Measurements from ENCODE around the gene KLRF1. TPM values are rescaled to one million over a fixed set of nuclear protein-coding genes. Genes with fewer than 3 reads are reported as not detected.

The KLRF1 gene
- total RNA-seq, 1 donor from 2014 or later: not detected

DNA sequence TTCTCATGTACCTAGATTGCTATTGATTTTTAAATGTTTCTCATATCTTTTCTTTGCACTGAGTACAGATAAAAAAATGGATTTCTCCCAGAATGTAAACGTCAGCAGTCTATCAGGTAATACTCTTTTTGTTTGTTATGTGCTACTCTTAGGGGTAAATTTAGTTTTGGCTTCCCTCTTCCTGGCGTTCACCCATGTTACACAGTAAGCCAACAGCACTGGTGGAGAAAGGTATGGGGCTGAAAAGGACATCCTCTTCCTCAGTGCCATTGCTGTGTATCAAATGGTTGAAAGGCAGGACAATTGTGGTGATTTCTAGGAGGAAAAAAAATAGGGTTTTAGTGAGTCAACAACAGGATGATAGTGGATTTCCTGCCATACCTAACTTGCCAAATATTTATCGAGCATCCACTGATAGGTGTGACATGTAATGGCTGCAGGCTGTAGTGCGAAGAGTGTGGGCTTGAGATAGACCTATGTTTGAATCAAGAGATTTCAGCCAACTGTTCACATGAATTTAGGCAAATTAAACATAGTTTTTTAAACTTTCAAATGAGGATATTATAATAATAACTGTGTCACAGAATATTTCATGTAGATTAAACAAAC, 61.5 kb downstream of the KLRF1 start:
- Histone ChIP-seq H3K36me3 (ENCODE audit: control insufficient read depth, insufficient read depth, low read length) (no peaks in the 10 kb centered on the region), H3K27me3 (ENCODE audit: control insufficient read depth, insufficient read depth, low read length) (no peaks in the 10 kb centered on the region), H3K4me3 (ENCODE audit: low read depth, low read length) (no peak overlapping the region)
- FAIRE-seq (no peak), DNase-seq (ENCODE audit: low read depth) (peak; percentile 66)
- TF ChIP-seq, protein P1, sequence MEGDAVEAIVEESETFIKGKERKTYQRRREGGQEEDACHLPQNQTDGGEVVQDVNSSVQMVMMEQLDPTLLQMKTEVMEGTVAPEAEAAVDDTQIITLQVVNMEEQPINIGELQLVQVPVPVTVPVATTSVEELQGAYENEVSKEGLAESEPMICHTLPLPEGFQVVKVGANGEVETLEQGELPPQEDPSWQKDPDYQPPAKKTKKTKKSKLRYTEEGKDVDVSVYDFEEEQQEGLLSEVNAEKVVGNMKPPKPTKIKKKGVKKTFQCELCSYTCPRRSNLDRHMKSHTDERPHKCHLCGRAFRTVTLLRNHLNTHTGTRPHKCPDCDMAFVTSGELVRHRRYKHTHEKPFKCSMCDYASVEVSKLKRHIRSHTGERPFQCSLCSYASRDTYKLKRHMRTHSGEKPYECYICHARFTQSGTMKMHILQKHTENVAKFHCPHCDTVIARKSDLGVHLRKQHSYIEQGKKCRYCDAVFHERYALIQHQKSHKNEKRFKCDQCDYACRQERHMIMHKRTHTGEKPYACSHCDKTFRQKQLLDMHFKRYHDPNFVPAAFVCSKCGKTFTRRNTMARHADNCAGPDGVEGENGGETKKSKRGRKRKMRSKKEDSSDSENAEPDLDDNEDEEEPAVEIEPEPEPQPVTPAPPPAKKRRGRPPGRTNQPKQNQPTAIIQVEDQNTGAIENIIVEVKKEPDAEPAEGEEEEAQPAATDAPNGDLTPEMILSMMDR (IDR thresholded peaks at IDR 0.05; ENCODE audit: insufficient read depth, low read length, severe bottlenecking): no peak

Other genes starting within 250 kb of the KLRF1 start
- not detected in 2 replicates for gene KLRB1, start 219.6 kb upstream of the KLRF1 start, total RNA-seq
- 1.9 and 2.6 TPM in 2 replicates for gene CLEC2D, start 157.8 kb upstream of the KLRF1 start, total RNA-seq
- gene CLECL1, start 94.4 kb upstream of the KLRF1 start, total RNA-seq: not detected in 2 replicates
- gene CD69, start 66.6 kb upstream of the KLRF1 start, total RNA-seq: not detected in 2 replicates
- gene CLEC2B, start 41.9 kb downstream of the KLRF1 start, total RNA-seq: 0.77 and 3.9 TPM in 2 replicates
- gene KLRF2, start 54.0 kb downstream of the KLRF1 start, total RNA-seq: not detected in 2 replicates
- not detected in 2 replicates for gene CLEC2A, start 104.9 kb downstream of the KLRF1 start, total RNA-seq
- not detected in 2 replicates for gene CLEC12A, start 143.9 kb downstream of the KLRF1 start, total RNA-seq
- not detected in 2 replicates for gene CLEC1B, start 171.6 kb downstream of the KLRF1 start, total RNA-seq
- not detected in 2 replicates for gene CLEC12B, start 183.1 kb downstream of the KLRF1 start, total RNA-seq
- not detected in 2 replicates for gene CLEC9A, start 203.2 kb downstream of the KLRF1 start, total RNA-seq

Measured in bronchial epithelial cell (primary cell).